ENCODE data around the gene CCT8.

The CCT8 gene

GRCh38 chr21:29073222-29074006 lies at the start of gene CCT8:
CCT8 (minus strand) TSS chr21:29073648; CDS start chr21:29073590, 58 bp downstream.
- peak; percentile 98 for DNase-seq

- no peak for DNase-seq
Measured at GRCh38 chr21:29121759-29122158, 48.3 kb upstream of the CCT8 start.

GRCh38 chr21:29117372-29117955 lies 44.0 kb upstream of the CCT8 start:
- no peak for DNase-seq

DNA sequence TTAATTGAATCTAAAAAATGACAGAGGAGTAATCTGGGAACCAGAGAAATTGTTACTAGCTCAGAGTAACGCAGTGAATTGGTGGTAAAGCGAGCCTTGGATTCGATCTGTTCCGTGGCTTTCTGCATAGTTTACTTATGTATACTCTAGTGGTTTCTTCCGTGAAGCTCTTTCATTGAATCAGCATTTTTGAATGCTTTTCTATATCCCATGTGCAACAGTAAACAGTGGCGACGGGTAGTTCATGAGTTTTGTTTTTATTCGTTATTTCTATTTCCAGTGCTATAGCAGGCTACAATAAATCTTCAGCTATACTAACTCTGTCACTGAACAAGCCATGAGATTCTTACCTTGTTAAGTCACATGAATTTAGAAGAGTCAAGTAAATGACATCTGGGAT lies 42.5 kb upstream of the CCT8 start:
- DNase-seq = no peak

- DNase-seq = no peak
Measured at GRCh38 chr21:29114765-29115500, 41.5 kb upstream of the CCT8 start.

DNA sequence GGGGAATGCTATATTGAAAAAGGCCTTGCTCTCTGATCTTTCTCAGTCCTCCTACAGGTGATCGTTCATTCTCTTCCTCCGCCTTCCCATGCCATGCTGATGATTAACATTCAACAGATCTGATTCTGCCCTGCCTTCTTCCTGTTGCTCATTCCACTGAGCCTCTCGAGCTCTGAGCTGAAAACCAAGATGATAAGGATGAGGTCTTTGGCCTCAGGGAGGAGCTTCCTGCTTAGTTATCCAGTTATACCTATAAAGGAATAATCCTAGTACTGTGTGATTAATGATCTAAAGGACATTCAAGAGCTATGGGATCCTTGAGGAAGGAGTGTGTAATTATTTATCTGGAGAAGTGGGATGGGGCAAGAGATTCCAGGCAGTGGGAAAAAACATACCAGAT lies 31.8 kb upstream of the CCT8 start:
- no peak for DNase-seq

- DNase-seq = no peak
Measured at GRCh38 chr21:29104239-29104708, 30.8 kb upstream of the CCT8 start.

DNA sequence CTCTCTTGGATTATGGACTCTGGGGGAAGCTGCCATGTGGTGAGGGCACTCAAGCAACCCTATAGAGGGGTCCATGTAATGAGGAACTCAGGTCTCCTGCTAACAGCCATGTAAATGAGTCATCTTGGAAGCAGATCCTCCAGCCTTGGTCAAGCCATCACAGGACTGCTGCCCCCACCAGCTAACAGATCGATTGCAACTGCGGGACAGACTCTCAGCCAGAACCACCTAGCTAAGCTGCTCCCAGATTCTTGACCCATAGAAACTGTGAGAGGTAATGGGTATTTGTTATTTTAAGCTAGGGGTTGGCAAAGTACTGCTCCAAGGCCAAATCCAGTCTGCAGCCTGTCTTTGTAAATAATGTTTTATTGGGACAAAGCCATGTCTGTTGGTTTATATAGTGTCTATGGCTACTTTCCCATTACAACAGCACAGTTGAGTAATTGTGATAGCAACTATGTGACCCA lies 29.4 kb upstream of the CCT8 start:
- no peak for DNase-seq

- no peak for DNase-seq
Measured at GRCh38 chr21:29098156-29098555, 24.7 kb upstream of the CCT8 start.

- no peak for DNase-seq
Measured at GRCh38 chr21:29096218-29097015, 23.0 kb upstream of the CCT8 start.

- no peak for DNase-seq
Measured at GRCh38 chr21:29092102-29092959, 18.9 kb upstream of the CCT8 start.

GRCh38 chr21:29091033-29091432 lies 17.6 kb upstream of the CCT8 start:
- DNase-seq = no peak

DNA sequence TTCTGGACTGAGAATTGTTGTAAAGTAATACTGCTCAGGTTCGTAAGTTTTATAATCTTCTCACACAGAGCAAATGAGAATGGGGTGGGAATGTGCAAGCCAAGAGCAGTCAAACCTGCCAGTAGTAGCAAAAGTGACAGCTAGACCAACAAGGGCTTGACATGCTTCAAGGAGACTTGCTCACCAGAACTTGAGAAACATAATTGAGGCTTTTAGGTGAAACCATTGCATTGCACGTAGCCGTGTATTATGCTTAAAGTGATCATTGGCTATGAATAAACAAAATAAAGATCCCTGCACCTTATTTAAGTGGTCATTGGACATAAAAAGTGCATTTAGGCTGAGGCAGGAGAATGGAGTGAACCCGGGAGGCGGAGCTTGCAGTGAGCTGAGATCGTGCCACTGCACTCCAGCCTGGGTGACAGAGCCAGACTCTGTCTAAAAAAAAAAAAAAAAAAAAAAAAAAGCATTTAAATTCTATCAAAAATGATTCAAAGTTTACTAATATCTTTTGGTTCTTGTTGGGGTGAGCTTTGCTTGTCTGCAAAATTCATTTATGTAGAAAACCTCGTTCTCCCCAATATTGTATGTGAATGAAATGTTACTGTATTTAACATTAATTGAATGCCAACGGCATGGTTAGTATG lies 11.8 kb upstream of the CCT8 start:
- no peak for DNase-seq

DNA sequence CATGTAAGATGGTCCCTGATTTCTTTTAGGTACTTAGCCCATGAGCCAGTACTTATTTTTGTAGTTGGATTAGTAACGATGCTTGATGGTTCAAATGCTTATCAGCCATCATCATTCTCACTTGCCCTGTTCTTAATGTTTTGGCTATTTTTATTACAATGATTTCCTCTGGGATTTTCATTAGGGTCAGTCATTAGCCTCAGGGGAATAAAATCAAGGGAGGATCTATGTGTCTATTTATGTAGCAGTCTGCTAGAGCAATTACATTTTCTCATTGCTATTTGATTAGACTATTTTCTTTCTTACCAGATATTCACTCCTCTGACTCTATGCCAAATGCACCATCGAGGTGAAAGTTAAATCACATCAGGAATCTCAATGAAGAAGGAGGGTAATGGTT lies 10.9 kb upstream of the CCT8 start:
- DNase-seq = no peak

DNA sequence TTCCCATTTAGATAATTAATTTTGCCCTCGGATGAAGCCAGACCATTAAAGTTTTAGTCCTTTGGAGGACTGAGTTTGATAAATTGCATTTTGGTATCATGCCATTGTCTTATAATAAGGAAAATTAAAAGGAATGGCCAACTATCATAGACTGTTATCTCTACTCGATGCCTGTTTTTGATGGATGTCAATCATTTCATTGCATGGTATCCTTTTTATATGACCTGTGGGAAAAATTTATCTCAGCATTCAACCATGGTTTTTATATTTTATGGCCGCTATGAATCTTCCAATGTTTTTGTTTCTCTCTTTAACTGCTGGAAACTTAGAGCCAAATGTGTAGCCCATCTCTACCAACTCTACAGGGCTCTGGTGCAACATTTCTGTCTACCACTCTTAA lies 9.9 kb upstream of the CCT8 start:
- no peak for DNase-seq

- DNase-seq = no peak
Measured at GRCh38 chr21:29082046-29082815, 8.8 kb upstream of the CCT8 start.

- DNase-seq = no peak
Measured at GRCh38 chr21:29080454-29080941, 7.0 kb upstream of the CCT8 start.

GRCh38 chr21:29078869-29079767 lies 5.7 kb upstream of the CCT8 start:
- no peak for DNase-seq

DNA sequence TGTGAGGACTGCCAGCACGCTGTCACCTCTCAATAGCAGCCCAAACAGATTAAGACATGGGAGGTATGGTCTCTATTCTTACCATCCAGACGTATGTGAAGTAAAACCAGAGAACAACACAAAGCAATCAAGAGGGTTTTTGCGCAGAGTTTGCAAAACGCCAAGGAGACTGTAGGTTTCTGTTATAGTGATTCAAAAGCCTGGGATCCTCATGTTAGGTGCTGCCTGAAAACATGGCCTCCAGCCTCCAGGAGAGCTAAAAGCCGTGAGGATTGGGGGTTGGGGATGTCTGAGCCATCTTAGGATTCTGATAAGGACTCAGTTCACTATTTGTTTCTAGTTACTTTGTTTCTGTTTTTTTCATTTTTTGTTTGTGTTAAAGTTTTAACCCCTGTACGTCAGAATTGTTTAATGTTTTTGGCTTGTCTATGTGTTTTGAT lies 4.2 kb upstream of the CCT8 start:
- peak; percentile 62 for DNase-seq

Data from NCI-H2171 (cell line).